GOT3 (cell line): ENCODE measurements around the gene PRTN3.
"Not testable (repeated sequence)": the region's sequence is repeated elsewhere in the genome, so short reads cannot be mapped to it uniquely, and the experiment has no call there.

Experiments used
- DNase-seq: peaks from one replicate; lab custom pipeline; 2025; ENCODE audit warnings: mixed read lengths; lab: John Stamatoyannopoulos, UW

PRTN3 gene

DNA sequence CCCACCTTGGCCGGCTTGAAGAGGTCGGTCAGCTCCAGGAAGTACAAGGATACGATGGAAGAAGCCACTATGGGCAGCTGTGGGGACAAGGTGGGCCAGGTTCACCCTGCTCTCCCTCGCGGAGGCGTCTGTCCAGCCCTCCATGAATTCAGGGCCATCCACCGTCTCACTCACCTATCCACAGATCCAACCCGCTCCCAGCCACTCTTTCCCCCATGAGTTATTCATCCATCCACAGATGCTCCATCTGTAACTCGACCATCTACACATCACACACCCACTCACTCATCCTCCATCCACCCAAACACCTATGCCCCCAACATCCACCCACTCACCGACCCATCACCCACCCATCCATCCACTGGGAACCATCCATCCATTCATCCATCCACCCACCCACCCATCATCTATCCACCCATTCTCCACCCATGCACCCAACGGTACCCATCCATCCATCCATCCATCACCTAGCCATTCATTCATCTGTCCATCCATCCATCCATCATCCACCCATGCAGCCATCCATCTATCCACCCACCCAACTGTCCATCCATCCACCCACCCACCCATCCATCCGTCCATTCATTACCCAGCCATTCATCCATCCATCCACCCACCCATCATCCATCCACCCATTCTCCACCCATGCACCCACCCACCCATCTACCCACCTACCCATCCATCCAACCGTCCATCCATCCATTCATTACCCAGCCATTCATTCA, 24.9 kb upstream of the PRTN3 start:
- no peak for DNase-seq

DNA sequence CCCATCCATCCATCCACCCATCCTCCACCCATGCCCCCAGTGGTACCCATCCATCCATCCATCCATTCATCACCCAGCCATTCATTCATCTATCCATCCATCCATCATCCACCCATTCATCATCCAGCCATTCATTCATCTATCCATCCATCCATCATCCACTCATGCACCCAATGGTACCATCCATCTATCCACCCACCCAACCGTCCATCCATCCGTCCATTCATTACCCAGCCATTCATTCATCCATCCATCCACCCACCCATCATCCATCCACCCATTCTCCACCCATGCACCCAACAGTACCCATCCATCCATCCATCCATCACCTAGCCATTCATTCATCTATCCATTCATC, 24.3 kb upstream of the PRTN3 start:
- DNase-seq, result no peak

DNA sequence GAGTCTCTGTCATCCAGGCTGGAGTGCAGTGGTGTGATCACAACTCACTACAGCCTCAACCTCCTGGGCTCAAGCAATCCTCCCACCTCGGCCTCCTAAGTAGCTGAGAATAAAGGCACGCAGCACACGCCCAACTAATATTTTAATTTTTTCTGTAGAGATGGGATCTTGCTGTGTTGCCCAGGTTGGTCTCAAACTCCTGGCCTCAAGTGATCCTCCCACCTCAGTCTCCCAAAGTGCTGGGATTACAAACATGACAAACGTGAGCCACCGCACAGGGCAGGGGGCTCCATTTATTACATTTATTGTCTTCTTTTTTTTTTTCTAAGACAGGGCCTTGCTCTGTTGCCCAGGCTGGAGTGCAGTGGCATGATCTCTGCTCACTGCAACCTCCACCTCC, 20.6 kb upstream of the PRTN3 start:
- DNase-seq, result not testable (repeated sequence)

DNA sequence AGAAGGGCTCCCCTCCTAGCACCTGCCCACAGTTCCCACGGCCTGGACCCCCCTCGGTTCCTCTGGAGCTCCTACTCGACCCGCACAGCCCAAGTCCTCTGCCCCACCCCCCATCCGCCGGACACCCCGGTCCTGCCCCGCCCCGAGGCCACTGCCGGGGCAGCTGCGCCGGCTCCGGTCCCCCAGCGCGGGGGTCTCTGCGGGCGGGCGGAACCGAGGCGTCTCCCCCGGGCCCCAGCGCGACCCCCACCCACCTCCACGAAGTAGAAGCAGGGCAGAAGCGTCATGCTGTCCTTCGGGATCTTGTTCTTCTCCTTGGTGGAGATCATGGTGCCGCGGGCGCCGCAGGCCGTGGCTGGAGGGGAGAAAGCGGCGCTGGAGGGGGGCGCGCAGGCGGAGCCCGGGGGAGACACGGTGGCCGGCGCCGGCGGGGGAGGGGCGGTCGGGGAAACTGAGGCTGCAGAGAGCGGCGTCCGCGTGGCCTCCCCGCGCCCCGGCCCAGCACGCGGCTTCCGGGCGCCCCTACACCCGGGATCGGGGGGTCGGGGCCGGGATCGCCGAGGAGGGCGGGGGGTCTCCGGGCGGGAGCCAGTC, 19.5 kb upstream of the PRTN3 start:
- DNase-seq, result no peak

DNA sequence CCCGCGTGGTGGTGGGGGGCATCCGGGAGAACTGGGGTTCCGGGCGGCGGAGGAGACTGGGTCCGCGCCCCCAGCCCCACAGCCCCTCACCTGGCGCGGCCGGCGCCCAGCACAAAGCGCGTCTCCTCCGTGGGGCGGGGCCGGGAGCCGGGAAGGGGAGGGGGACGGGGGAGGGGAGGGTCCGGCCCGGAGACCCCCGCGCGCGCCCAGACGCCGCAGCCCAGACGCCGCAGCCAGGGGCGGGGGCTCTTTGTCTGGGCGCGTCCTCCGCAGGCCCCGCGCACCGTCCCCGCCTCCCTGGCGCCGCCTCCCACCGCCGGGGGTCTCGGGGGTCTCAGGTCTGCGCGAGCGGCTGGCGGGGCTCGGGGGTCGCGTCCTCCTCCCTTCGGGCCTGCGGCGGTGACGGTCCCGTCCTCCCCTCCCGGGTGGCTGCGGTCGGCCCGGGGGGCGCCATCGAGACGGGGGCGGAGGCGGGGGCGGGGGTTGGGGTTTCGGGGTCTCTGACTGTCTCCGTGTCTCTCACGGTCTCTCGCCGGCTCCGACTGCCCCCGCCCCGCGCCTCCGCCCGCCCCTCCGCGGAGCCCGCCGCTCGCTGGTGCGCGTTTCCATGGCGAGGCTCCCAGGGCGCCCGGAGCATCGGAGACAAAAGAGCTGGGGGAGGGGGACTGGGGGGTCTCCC, 18.8 kb upstream of the PRTN3 start, which contains the start of gene PLPPR3:
Gene PLPPR3, minus strand, starts transcription at position 131 of the 679 bp plus-strand sequence. CDS start 396 bp downstream, outside the sequence.
- DNase-seq, result no peak

DNA sequence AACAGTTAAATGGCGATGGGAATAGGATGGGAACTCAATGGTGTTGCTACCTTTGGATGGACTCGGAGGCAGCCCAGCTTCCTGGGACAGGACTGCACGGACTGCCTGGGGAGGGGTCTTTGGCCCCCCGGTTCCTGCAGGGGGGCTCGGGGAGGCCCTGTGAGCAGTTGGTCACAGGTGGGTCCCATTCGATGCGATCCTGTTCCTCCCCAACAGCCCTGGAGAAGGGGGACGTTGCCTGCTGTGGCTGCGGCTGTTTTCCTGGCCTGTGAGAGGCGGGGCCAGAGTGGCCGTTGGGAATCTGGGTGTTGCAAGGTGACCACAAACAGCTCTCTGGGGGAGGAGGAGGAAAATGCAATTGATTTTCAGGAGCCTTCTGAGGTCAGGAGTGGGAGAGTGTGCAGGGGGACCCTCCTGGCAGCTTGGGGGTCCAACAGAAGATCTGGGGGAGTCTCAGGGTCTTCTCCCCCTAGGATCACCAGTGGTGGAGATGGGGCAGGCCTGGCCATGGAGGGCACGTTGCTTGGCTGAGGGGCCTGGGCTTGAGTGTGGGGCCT, 17.2 kb upstream of the PRTN3 start:
- no peak for DNase-seq

DNA sequence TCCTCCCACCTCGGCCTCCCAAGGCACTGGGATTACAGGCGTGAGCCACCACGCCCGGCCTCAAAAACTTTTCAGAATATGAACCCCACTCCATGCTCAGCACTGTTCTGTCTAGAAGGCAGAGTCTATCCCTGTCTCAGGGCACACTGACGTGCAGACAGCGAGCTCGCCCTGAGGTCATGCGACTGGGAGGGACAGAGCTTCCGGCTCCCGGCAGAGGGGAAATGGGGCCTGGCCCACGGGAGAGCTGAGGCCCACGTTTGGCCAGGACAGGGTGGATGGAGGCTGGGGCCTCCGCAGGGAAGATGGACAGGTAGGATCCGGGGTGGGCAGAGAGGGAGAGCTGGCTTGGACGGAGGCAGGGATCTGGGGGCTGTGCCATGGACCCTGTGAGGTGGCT, 15.9 kb upstream of the PRTN3 start:
- no peak for DNase-seq

DNA sequence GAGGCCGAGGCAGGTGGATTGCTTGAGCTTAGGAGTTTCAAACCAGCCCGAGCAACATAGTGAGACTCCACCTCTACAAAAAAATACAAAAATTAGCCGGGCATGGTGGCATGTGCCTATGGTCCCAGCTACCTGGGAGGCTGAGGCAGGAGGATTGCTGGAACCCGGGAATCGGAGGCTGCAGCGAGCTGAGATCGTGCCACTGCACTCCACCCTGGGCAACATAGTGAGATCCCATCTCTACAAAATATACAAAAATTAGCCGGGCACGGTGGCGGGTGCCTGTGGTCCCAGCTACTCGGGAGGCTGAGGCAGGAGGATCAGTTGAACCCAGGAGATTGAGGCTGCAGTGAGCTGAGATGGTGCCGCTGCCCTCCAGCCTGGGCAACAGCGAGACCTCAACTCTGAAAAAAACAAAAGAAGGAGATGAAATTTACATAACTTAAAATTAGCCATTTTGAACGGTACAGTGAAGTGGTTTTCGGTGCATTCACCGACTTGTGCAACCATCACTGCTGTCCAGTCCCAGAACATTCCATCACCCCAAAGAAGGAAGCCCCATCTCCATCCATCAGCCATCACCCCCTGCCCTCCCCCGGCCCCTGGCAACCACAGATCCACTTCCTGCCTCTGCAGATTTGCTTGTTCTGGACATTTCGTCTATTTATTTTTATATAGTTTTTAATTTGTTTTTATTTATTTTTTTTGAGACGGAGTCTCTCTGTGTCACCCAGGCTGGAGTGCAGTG, 14.7 kb upstream of the PRTN3 start:
- no peak for DNase-seq

DNA sequence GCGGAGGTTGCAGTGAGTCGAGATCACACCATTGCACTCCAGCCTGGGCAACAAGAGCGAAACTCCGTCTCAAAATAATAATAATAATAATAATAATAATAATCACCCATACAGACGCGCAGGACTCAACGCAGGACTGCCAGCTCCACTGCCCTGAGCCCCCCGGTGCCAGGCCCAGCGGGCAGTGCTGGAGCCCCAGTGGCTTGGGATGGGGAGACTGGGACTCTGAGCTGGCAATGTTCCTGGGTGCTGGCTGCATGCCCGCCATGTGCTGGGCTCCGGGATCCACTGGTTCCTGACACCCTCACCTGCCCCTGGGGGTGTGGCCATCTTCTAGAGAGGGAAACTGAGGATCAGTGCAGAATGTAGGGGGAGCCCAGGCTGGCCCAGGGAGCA, 13.5 kb upstream of the PRTN3 start:
- no peak for DNase-seq

DNA sequence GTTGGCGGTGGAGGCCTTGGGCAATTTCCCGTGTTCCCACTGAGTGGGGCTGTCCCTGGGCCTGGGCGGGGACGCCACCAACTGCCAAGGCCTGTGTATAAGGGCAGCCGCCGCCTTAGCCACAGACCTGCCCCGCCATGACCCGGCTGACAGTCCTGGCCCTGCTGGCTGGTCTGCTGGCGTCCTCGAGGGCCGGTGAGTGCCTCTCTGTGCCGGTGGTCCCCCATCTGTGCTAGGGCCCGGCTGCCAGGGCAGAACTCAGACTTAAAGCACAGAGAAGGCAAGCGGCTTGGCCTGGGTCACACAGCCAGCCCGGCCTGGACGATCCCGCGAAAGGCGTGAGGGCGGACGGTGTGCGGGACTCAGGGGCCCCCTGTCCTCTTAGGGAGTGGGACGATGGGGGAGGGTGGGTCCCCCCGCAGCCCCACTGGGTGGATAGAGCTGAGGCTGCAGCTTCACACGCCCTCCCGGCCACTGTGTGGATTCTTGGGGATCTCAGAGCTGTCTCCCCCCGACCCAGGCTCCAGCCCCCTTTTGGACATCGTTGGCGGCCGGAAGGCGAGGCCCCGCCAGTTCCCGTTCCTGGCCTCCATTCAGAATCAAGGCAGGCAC, 13.0 kb upstream of the PRTN3 start, which contains the start of gene AZU1:
Gene AZU1, plus strand, starts transcription at position 128 of the 612 bp plus-strand sequence. Its CDS starts 10 bp downstream, at position 138.
- DNase-seq, result no peak

DNA sequence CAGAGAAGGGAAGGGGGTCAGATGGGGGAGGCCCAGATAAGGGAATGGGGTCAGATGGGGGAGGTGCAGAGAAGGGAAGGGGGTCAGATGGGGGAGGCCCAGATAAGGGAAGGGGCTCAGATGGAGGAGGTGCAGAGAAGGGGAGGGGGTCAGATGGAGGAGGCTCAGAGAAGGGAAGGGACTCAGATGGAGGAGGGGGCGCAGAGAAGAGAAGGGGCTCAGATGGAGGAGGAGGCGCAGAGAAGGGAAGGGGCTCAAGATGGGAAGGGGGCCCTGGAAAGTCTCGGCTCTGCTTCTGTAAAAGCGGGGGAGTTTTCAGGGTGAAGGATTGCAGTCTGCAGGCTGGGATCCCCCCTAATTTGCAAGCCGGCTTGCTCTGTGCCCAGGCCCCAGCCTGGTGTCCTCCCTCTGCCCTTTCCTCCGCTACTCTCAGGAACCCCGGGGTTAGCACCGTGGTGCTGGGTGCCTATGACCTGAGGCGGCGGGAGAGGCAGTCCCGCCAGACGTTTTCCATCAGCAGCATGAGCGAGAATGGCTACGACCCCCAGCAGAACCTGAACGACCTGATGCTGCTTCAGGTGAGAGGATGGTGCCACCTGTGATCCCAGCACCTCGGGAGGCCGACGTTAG, 11.6 kb upstream of the PRTN3 start:
- DNase-seq, result no peak

DNA sequence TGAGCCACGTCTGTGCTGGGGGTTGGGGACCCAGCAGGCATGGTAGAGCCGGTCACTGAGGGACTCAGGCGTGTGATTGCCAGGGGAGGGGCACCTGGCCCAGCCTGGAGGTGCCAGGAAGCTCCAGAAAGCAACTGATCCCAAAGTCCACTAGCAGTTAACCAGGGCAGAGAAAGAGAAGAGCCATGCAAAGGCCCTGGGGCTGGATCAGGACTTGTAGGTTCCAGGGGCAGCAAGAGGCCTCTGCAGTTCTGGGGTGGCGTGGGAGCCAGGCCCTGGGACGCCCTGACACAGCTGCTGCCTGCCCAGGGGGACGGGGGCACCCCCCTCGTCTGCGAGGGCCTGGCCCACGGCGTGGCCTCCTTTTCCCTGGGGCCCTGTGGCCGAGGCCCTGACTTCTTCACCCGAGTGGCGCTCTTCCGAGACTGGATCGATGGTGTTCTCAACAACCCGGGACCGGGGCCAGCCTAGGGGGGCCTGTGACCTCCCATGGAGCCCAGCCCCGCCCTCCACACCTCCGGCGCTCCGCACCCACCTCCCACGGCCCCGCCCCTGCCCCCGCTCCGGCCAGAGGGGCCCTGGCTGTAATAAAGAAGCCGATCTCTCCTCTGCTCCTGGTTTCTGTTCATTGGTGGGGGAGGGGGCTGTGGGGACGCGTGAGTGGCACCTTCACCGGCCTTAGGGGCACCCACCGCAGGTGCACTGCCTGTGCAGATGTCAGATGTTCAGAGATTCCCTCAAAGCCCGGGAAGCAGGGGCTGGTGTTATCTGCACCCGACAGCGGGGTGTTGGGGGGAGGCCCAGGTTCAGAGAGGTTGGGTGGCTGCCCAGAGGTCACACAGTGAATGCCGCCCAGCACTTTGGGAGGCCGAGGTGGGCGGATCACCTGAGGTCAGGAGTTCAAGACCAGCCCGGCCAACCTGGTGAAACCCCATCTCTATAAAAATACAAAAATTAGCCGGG, 9.1 kb upstream of the PRTN3 start:
- no peak for DNase-seq

DNA sequence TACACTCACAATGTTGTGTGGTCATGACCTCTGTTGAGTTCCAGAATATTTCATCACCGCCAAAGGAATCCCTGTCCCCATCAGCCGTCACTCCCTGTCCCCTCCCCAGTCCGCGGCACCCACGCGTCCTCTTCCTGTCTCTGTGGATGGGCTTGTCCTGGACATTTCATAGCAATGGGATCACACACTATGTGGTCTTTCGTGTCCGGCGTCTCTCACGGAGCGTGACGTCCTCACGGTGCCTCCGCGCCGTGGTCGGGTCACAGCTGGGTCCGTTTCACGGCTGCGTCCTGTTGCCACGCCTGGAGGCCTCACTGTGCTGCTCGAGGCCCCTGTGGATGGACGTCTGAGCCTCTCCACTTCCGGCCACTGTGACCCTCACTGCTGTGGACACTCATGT, 6.6 kb upstream of the PRTN3 start:
- DNase-seq, result no peak

DNA sequence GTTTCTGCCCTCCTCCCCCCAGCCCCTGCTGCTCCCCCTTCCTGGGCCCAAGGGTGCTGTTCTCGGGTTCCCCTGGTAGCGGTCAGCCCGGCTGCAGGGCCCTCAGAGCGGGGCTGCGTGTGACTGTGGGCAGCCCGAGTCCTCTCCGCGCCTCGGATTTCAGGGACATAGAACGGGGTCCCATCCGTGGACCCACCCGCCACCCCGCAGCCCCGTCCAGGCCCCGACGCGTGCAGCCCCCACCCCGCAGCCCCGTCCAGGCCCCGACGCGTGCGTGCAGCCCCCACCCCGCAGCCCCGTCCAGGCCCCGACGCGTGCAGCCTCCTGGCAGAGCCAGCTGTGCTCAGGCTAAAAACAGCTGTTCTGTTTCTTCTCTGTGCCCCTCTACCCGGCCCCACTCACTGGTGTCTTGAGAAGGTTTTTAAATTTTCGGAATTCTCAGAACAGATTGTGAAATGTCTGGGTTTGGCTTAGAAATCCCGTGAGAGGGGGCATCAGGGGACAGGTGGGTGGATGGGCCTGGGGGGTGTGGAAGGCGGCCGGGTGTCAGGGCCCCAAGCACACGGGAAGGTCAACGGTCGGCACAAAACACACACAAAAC, 5.5 kb upstream of the PRTN3 start:
- no peak for DNase-seq

DNA sequence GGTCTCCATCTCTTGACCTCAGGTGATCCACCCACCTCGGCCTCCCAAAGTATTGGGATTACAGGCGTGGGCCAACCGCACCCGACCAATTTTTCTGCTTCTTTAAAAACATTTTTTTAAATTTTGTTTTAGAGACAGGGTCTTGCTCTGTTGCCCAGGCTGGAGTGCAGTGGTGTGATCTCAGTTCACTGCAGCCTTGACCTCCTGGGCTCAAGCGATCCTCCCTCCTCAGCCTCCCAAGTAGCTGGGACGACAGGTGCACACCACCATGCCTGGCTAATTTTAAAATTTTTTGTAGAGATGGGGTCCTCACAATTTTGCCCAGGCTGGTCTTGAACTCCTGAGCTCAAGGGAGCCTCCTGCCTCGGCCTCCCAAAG, 2.0 kb downstream of the PRTN3 start:
- DNase-seq, result not testable (repeated sequence)

DNA sequence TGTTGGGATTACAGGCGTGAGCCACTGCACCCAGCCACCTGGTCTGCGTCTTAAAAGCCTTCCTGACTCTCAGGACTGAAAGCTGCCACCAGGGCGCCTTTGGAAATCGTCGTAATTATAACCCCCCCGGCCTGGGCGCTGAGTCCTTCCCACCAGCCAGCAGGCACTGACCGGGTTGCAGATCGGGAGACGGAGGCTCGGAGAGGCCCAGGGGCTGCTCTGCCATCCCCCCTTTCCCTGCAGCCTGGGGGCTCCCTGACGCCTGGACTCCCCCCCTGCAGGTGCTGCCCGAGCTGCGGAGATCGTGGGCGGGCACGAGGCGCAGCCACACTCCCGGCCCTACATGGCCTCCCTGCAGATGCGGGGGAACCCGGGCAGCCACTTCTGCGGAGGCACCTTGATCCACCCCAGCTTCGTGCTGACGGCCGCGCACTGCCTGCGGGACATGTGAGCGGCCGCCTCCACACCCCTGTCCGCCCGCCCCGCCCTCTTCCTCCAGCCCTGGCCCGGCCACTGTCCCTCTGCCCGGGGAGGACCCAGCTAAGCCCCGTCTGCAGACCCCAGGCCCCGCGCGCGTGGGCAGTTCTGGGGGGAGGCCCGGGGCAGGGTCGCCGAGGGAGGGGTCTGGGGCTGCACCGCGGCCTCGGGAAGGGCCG, 2.5 kb downstream of the PRTN3 start:
- DNase-seq, result no peak

DNA sequence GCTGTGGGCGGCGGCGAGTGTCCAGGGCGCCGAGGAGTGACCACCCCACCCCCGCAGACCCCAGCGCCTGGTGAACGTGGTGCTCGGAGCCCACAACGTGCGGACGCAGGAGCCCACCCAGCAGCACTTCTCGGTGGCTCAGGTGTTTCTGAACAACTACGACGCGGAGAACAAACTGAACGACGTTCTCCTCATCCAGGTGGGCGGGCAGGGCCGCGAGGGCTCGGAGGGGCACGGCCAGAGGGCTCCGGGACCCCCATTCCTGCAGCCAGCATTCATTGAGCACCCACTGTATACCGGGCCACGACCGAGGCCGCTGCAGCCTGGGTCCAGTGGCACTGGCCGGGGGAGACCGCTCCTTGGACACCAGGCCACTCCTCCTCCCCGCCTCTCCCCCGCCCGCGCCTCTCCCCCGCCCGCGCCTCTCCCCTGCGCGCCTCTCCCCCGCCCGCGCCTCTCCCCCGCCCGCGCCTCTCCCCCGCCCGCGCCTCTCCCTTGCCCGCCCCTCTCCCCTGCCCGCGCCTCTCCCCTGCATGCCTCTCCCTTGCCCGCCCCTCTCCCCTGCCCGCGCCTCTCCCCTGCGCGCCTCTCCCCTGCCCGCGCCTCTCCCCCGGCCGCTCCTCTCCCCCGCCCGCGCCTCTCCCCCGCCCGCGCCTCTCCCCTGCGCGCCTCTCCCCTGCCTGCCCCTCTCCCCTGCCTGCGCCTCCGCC, 3.2 kb downstream of the PRTN3 start:
- no peak for DNase-seq

DNA sequence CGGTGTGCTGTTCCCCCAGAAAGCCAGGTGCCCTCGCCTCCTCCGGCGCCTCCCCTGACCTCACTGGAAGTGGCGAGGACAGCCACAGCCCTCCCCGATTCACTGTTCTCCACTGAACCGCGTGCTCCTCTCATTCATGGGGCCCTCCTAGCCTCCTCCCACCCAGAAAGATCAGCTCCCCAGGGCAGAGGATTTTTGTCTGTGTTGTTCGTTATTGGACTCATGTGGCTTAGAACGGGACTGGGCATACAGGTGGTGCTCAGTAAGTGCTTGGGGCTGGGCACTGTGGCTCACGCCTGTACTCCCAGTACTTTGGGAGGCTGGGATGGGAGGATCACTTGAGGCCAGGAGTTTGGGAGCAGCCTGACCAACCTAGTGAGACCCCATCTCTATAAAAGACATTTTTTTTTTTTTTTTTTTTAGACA, 3.8 kb downstream of the PRTN3 start:
- no peak for DNase-seq
